GM04503 (cell line): Measurements from ENCODE around the gene RTN4RL1.

Experiments
- DNase-seq: peaks from one replicate; pipeline ENCODE4 v3.0.0-alpha.2; 2012; ENCODE audit warnings: low read depth

Gene RTN4RL1

GRCh38 chr17:2058586-2059546 is 33.7 kb upstream of the RTN4RL1 start:
- no peak for DNase-seq

- no peak for DNase-seq
These were observed 32.8 kb upstream of the RTN4RL1 start for GRCh38 chr17:2057760-2058585.

- no peak for DNase-seq
These were observed 32.1 kb upstream of the RTN4RL1 start for GRCh38 chr17:2057175-2057759.

GRCh38 chr17:2056206-2057174 is 31.4 kb upstream of the RTN4RL1 start:
- no peak for DNase-seq

GRCh38 chr17:2055292-2056205 is 30.4 kb upstream of the RTN4RL1 start:
- no peak for DNase-seq

GRCh38 chr17:2054512-2055291 is 29.6 kb upstream of the RTN4RL1 start, which contains the start of gene HIC1:
TSS of gene HIC1 (plus strand) at chr17:2055103. CDS start at chr17:2056691, 1,588 bp downstream.
- no peak for DNase-seq

- DNase-seq = no peak
These were observed 29.1 kb upstream of the RTN4RL1 start for GRCh38 chr17:2054262-2054511.

- no peak for DNase-seq
These were observed 28.5 kb upstream of the RTN4RL1 start for GRCh38 chr17:2053380-2054261.

GRCh38 chr17:2051933-2052559 is 26.9 kb upstream of the RTN4RL1 start:
- DNase-seq = no peak

- DNase-seq = no peak
These were observed 26.2 kb upstream of the RTN4RL1 start for GRCh38 chr17:2051061-2051932.

GRCh38 chr17:2050300-2051060 is 25.3 kb upstream of the RTN4RL1 start:
- no peak for DNase-seq

- no peak for DNase-seq
These were observed 24.5 kb upstream of the RTN4RL1 start for GRCh38 chr17:2049333-2050299.

- DNase-seq = no peak
These were observed 23.7 kb upstream of the RTN4RL1 start for GRCh38 chr17:2048805-2049204.

GRCh38 chr17:2047590-2047989 is 22.5 kb upstream of the RTN4RL1 start:
- DNase-seq = no peak

- DNase-seq = no peak
These were observed 19.2 kb upstream of the RTN4RL1 start for GRCh38 chr17:2044263-2044894.
